Endometrial microvascular endothelial cells (primary cell): ENCODE results near the gene HOXA9. TPM values are rescaled to one million over a fixed set of nuclear protein-coding genes. Genes with fewer than 3 reads are reported as not detected.

Source experiments
- in situ Hi-C: cut with HindIII; loops from 2 replicates; pipeline ENCODE4 v1.10.0; 2017; ENCODE audit warnings: low sequenced_read_pairs, low pct_unique_long_range_greater_than_20kb; ENCODE audit errors: inconsistent ontology term
- total RNA-seq: library from RNA; depleted of rRNA; stranded (reverse); fragments of >200 nt; gene quantifications from one replicate; pipeline ENCODE4 v1.2.3, GENCODE V29; 2015; ENCODE audit errors: inconsistent ontology term

Gene HOXA9
- total RNA-seq, 1 donor from 2014 or later = 47.0 TPM

- in situ Hi-C loops = no loop called here
These were observed 5.8 kb downstream of the HOXA9 start for GRCh38 chr7:27159266-27160144.

GRCh38 chr7:27158436-27159265 is 6.7 kb downstream of the HOXA9 start:
- in situ Hi-C loops = no loop called here

- in situ Hi-C loops = no loop called here
These were observed 7.5 kb downstream of the HOXA9 start for GRCh38 chr7:27157702-27158431.

DNA sequence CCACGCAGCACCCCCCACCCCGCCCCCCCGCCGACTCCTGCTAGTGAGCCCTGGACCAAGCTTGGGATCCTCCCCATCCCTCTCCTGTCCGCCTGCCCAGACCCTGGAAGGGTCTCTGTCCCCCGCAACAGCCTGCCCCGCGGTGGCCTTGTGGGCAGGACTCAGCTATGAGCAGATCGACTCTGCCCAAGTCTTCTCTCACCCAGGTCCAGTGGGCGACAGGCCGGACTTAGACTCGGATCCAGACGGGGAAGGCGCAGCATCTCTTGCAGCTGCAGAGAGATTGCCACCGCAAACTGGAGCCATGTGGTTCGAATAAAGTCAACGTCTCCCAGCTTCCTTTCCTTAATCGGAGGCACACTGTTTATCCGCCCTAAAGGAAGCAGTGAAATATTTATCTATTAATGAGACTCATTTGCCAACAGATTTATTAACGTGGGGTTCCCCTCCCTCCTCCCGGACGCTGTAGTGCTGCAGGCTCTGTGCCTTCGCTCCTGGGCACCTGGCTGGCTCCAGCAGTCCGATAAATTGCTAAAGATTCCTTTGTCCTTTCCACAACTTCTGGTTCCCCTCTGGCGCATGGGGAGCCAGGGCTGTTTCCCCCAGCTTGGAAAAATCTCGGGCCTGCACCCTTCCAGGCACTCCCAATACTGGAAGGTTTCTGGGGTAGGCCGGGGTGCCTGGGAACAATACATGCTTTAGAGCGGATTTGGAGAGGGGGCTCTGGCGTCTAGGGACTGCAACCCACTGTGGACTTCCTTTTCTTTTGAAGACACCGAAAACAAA is 8.2 kb downstream of the HOXA9 start:
- in situ Hi-C loops = no loop called here

DNA sequence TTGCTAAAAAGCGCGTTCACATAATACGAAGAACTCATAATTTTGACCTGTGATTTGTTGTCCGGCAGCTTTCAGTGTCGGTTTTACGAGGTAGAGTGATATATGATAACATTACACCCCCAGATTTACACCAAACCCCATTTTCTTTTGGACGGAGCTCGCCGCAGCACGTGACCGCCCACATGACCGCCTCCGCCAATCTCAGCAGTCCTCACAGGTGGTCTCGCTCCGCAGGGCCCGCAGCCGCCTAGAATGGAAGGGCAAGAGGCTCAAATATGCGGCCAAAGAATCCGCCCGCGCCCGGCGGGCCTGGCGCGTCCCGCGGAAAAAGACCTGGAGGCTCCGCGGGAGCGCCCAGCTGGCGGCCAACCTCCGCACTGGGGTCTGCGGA is 8.8 kb downstream of the HOXA9 start, which contains the start of gene HOXA7:
Gene HOXA7 (minus strand): TSS at position 168 of the 391 bp plus-strand sequence. CDS start 130 bp downstream, at position 38.
- in situ Hi-C loops = no loop called here

GRCh38 chr7:27155816-27156507 is 9.4 kb downstream of the HOXA9 start:
- in situ Hi-C loops = no loop called here

DNA sequence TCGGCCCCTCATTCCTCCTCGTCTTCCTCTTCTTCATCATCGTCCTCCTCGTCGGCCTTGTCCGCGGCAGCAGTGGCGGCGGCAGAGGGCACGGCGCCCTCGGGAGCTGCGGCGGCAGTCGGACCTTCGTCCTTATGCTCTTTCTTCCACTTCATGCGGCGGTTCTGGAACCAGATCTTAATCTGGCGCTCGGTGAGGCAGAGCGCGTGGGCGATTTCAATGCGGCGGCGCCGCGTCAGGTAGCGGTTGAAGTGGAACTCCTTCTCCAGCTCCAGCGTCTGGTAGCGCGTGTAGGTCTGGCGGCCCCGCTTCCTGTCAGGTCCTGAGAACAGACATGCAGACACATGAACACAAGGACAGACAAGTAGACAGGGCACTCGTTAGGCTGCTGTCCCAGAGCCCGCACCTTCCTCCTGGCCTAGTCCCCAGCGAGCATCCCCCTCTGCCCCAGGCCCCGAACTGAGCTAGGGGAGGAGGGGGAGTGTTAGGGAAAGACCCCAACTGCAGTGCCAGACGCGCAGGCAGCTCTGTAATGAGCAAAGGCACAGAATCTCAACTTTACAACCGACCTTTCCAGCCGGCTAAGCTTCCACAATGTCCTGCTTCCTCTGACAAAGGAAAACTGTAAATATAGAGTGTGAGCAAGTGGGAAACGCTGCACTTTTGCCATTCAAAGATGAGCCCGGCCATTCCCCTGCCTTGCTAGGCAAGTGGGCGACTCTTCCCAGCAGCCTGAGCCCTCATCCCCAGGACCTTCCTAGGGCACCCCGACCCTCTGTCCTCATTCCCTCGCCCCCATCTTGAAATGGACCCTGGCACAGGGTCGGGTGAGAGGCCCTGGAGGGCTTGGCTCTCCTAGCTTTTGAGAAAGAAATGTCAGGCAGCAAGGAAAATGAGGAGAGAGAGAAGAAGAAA is 10.2 kb downstream of the HOXA9 start:
- in situ Hi-C loops = no loop called here

- in situ Hi-C loops = no loop called here
These were observed 11.0 kb downstream of the HOXA9 start for GRCh38 chr7:27154369-27154768.

- in situ Hi-C loops = no loop called here
These were observed 11.8 kb downstream of the HOXA9 start for GRCh38 chr7:27153526-27153925.

DNA sequence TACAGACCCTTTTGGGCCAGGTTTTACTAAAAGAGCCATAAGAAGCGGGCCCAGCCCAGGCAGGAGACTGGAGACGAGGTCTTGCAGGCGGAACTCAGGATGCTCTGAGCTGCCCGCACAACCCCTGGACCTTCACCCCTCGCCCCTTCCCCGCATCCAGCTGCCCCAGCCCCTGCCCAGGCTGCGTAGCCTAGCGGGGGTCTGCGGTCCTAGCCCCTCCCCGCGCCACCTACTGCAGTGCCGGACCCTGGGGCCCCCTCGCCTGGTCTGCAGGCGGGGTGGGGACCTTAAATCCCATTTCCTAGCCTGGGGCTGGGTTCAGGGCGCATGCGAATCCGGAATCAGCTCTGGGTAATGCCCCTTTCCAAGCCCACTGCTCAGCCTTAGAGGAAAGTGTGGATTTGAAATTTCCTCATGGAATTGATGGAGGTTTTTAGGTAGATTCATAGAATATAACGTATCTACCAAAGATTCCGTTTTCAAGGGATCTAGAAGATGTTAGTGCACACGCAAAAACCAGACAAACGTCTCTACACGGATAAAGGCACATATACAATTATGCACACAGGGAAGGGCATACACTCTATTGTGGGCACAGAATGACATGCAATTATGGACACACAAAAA is 12.4 kb downstream of the HOXA9 start:
- in situ Hi-C loops = no loop called here

GRCh38 chr7:27151931-27152815 is 13.2 kb downstream of the HOXA9 start, which contains the start of gene HOXA3:
HOXA3 (minus strand) TSS chr7:27152583; CDS start chr7:27110640, 41,943 bp downstream.
- in situ Hi-C loops = no loop called here

DNA sequence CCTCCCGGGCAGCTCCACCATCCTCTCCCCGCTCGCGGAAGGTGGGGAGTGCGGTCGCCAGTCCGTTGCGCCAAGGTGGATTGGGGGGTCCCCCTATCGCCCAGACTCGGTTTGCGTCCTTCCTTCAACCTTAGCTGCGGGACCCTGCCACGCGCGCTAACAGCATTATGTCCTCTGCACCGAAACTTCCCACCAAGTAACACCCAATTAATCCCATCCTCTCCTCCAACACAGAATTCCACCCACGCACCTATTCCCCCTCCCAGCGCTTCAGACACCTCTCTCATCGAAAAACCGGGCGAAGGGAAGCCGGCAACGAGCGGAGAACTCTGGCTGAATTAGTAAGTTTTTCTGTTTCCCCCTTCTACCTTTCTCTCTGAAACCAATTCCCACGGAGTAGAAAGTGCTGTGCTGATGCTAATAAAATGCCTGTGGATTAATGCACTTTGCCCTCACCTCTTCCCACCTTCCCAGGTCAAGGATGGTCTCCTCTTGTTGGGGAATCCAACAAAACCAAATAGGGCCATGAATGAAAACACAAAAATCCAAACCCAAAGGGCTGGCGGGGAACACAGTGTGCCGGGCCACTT is 13.9 kb downstream of the HOXA9 start:
- in situ Hi-C loops = no loop called here

DNA sequence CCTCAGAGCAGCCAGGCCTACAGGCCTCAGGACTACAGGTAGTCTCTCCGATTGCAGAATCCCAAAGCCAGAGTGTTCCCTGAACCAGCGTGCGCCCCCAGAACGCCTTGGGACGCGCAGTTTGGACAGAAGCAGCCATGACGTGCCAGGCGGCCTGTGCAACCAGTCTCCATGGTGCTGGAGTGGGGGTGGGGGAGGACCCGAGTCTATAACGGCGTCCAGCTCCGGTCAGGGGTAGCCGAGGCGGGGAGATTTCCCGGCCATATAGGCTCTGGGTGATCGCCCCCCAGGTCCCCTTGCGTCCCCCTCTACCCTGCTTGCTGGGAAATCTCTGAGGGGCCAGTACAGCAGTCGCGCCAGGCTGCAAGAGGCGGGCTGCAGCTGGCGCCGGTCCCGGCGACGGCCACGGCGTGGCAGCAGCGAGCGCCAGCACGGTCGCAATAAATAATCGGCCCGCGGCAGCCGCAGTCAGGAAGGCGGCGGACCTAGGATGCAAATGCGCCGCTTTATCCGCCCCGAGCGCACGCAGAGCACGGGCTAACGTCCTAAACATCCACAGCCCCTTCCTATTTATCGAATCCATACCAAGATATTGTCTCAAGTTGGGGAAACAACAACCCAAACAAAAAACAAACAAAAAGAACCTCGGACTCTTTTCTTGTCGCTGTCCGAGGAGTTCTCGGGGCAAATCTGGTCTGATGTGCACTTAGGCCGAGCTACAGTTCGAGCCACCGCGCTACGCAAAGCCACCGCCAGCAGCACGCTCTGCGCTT is 14.6 kb downstream of the HOXA9 start:
- in situ Hi-C loops = no loop called here

- in situ Hi-C loops = no loop called here
These were observed 15.3 kb downstream of the HOXA9 start for GRCh38 chr7:27149842-27150567.
